Peyer's patch (tissue), 4 donors: Measurements from ENCODE around the gene MUTYH. TPM values are rescaled to one million over a fixed set of nuclear protein-coding genes. Genes with fewer than 3 reads are reported as not detected.
"Not testable (repeated sequence)": the region's sequence is repeated elsewhere in the genome, so short reads cannot be mapped to it uniquely, and the experiment has no call there.

Source experiments
- DNase-seq, 3 donors: peaks; one replicate each; pipeline ENCODE4 v3.0.0-alpha.2; 2017 to 2019
- H3K27ac ChIP-seq, 4 donors: fragments of 200-600 bp; sonication (generic); one replicate each; pipeline ENCODE4 v1.5.1; 2016 to 2019
- H3K27me3 ChIP-seq, 2 donors: fragments of 200-600 bp; sonication (generic); one replicate each; pipeline ENCODE4 v1.5.1; 2019
- H3K36me3 ChIP-seq, 3 donors: fragments of 200-600 bp; sonication (generic); one replicate each; pipeline ENCODE4 v1.5.1; 2016 to 2019
- H3K4me1 ChIP-seq, 4 donors: fragments of 200-600 bp; sonication (generic); one replicate each; pipeline ENCODE4 v1.5.1; 2016 to 2019
- H3K4me3 ChIP-seq, 4 donors: fragments of 200-600 bp; sonication (generic); 1 replicate in 3 of 4; 2 replicates in 1 of 4; pipeline ENCODE4 v1.5.1; 2016 to 2019; ENCODE audit warnings: mild to moderate bottlenecking in 1 of 4
- H3K9me3 ChIP-seq, 4 donors: fragments of 200-600 bp; sonication (generic); one replicate each; pipeline ENCODE4 v1.5.1; 2016 to 2019; ENCODE audit warnings: mild to moderate bottlenecking in 1 of 4
- CTCF ChIP-seq, 6 experiments: fragments of 450-650 bp in 4 of 6; fragments of 200-600 bp in 2 of 6; sonication (generic) in 1 of 6; IDR thresholded peaks; one replicate each; pipeline ENCODE4 v1.5.1; 2017 to 2019; ENCODE audit warnings: antibody characterized with exemption in 6 of 6, mild to moderate bottlenecking in 3 of 6, moderate library complexity in 1 of 6
- POLR2A ChIP-seq, 2 donors: fragments of 450-650 bp; IDR thresholded peaks; one replicate each; pipeline ENCODE4 v1.5.1; 2017; ENCODE audit warnings: antibody characterized with exemption in 2 of 2, mild to moderate bottlenecking in 2 of 2, moderate library complexity in 2 of 2
- total RNA-seq, 4 donors: library from RNA; depleted of rRNA; stranded (reverse); fragments of >200 nt; gene quantifications; one replicate each; pipeline ENCODE4 v1.1.0, GENCODE V29; 2016

MUTYH gene
- total RNA-seq, result 10 to 100 TPM; 28.1 to 73.1 (median 50.7) TPM

GRCh38 chr1:45339789-45340558 is at the start of gene MUTYH, which contains the start of gene TOE1:
Gene MUTYH, minus strand, starts transcription at chr1:45340440. Its CDS starts 5,935 bp downstream, at chr1:45334505.
Gene TOE1, plus strand, starts transcription at chr1:45340170. Its CDS starts 83 bp downstream, at chr1:45340253.
- H3K36me3 ChIP-seq, result peaks cover 0 to 33% (median 0%) of the 10 kb centered on the region in 3 donors
- H3K4me1 ChIP-seq, result peaks cover 0 to 44% (median 10%) of the 10 kb centered on the region in 4 donors
- TF ChIP-seq CTCF (IDR thresholded peaks at IDR 0.05), result peak in 2 of 6 experiments; percentile 0 to 3
- TF ChIP-seq POLR2A (IDR thresholded peaks at IDR 0.05), result peak; percentile 74 to 89
- peak within 1 kb of the TSS; percentile 95 to 98 (median 96) for H3K27ac ChIP-seq
- H3K4me3 ChIP-seq, result peak within 1 kb of the TSS; percentile 66 to 74 (median 71)
- DNase-seq, result peak; percentile 91 to 98 (median 96)
- H3K27me3 ChIP-seq, result no peaks in the 10 kb centered on the region
- no peaks in the 10 kb centered on the region for H3K9me3 ChIP-seq

- no peaks in the 10 kb centered on the region for H3K4me1 ChIP-seq
- H3K27me3 ChIP-seq, result no peaks in the 10 kb centered on the region
- no peak overlapping the region for H3K4me3 ChIP-seq
- H3K27ac ChIP-seq, result no peak overlapping the region
- H3K36me3 ChIP-seq, result no peaks in the 10 kb centered on the region
- H3K9me3 ChIP-seq, result no peaks in the 10 kb centered on the region
- no peak for DNase-seq
- TF ChIP-seq CTCF (IDR thresholded peaks at IDR 0.05) (no peak), POLR2A (IDR thresholded peaks at IDR 0.05) (no peak)
Measured at GRCh38 chr1:45386219-45386618, 46.0 kb upstream of the MUTYH start.

GRCh38 chr1:45385302-45385701 is 45.1 kb upstream of the MUTYH start:
- Histone ChIP-seq H3K27ac (no peak overlapping the region), H3K4me3 (no peak overlapping the region), H3K27me3 (no peaks in the 10 kb centered on the region), H3K4me1 (no peaks in the 10 kb centered on the region), H3K9me3 (no peaks in the 10 kb centered on the region), H3K36me3 (no peaks in the 10 kb centered on the region)
- no peak for TF ChIP-seq CTCF (IDR thresholded peaks at IDR 0.05)
- TF ChIP-seq POLR2A (IDR thresholded peaks at IDR 0.05), result no peak
- no peak for DNase-seq

GRCh38 chr1:45384213-45384612 is 44.0 kb upstream of the MUTYH start:
- not testable (repeated sequence) for H3K9me3 ChIP-seq, H3K27me3 ChIP-seq, H3K36me3 ChIP-seq, H3K4me1 ChIP-seq, H3K4me3 ChIP-seq, H3K27ac ChIP-seq, DNase-seq

GRCh38 chr1:45383191-45383590 is 43.0 kb upstream of the MUTYH start:
- Histone ChIP-seq H3K4me3 (no peak overlapping the region), H3K4me1 (no peaks in the 10 kb centered on the region), H3K27me3 (no peaks in the 10 kb centered on the region), H3K9me3 (no peaks in the 10 kb centered on the region), H3K27ac (no peak overlapping the region), H3K36me3 (no peaks in the 10 kb centered on the region)
- TF ChIP-seq CTCF (IDR thresholded peaks at IDR 0.05), result no peak
- TF ChIP-seq POLR2A (IDR thresholded peaks at IDR 0.05), result no peak
- no peak for DNase-seq

GRCh38 chr1:45381243-45381642 is 41.0 kb upstream of the MUTYH start:
- no peak overlapping the region for H3K4me3 ChIP-seq
- H3K27ac ChIP-seq, result no peak overlapping the region
- TF ChIP-seq CTCF (IDR thresholded peaks at IDR 0.05) (no peak), POLR2A (IDR thresholded peaks at IDR 0.05) (no peak)
- no peaks in the 10 kb centered on the region for H3K9me3 ChIP-seq
- DNase-seq, result no peak
- H3K27me3 ChIP-seq, result no peaks in the 10 kb centered on the region
- no peaks in the 10 kb centered on the region for H3K36me3 ChIP-seq
- H3K4me1 ChIP-seq, result no peaks in the 10 kb centered on the region
